Measurements from ENCODE around the gene FKBP1B. TPM values are rescaled to one million over a fixed set of nuclear protein-coding genes. Genes with fewer than 3 reads are reported as not detected.

The FKBP1B gene
- polyA plus RNA-seq, 2 of the 4 experiments (the other 2 are of a cell fraction) = 8.5 to 16.1 TPM

DNA sequence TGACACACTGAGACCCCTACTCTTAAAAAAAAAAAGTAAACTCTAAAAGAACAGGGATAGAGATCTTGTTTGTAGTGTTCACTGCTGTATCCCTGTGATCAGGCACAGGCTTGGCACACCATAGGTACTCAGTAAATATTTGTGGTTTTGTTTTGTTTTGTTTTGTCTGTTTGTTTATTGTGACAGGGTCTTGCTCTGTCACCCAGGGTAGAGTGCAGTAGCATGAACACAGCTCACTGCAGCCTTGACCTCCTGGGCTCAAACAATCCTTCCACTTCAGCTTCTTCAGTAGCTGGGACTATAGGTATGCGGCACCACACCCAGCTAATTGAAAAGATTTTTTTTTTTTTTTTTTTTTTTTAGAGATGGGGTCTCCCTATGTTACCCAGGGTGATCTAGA, 3.4 kb downstream of the FKBP1B start:
- Histone ChIP-seq H3K9me3 (no peaks in the 10 kb centered on the region), H3K4me2 (no peak overlapping the region), H3K27ac (no peak overlapping the region), H3K4me3 (no peak overlapping the region), H3K4me1 (peaks cover 11% of the 10 kb centered on the region)
- FAIRE-seq = no peak
- DNase-seq (ENCODE audit: low read depth in 1 of 2, low spot score in 1 of 2) = no peak
- WGBS (ENCODE audit: missing lambda C conversion rate) = 94% methylated on average over 1 of the region's 1 CpG
- ATAC-seq = no peak
- no peak for TF ChIP-seq MAZ (IDR thresholded peaks at IDR 0.05; ENCODE audit: borderline replicate concordance, low read depth, low read length)
- no peak for TF ChIP-seq CEBPB (IDR thresholded peaks at IDR 0.05)
- no peak for TF ChIP-seq PHF8 (IDR thresholded peaks at IDR 0.05; ENCODE audit: borderline replicate concordance, low read depth)
- TF ChIP-seq RARB (CRISPR knock-in tag; IDR thresholded peaks at IDR 0.05) = no peak
- ChIA-PET CTCF (interaction anchor here (3.1 to 5.2 kb wide), 4 partner anchors 7 to 126 kb away, joined by 15 to 30 read pairs (median 16); partner anchors contain the start of genes ATAD2B and TP53I3), POLR2A (interaction anchor here (0.6 kb wide), 1 partner anchor 668 kb away, joined by 3 read pairs; the partner anchor contains the start of gene KLHL29)

- no peak overlapping the region for H3K27ac ChIP-seq
- no peak overlapping the region for H3K4me3 ChIP-seq
- FAIRE-seq (no peak), DNase-seq (ENCODE audit: low read depth in 1 of 2, low spot score in 1 of 2) (no peak), ATAC-seq (no peak)
- TF ChIP-seq SREBF2 (IDR thresholded peaks at IDR 0.05) = no peak
- no peak for TF ChIP-seq PBX3 (IDR thresholded peaks at IDR 0.05)
- TF ChIP-seq CHD4 (IDR thresholded peaks at IDR 0.05; ENCODE audit: borderline replicate concordance) = no peak
- TF ChIP-seq, protein P1, sequence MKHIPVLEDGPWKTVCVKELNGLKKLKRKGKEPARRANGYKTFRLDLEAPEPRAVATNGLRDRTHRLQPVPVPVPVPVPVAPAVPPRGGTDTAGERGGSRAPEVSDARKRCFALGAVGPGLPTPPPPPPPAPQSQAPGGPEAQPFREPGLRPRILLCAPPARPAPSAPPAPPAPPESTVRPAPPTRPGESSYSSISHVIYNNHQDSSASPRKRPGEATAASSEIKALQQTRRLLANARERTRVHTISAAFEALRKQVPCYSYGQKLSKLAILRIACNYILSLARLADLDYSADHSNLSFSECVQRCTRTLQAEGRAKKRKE (CRISPR knock-in tag; IDR thresholded peaks at IDR 0.05; ENCODE audit: low read depth) = no peak
- no peak for TF ChIP-seq ZFP36 (IDR thresholded peaks at IDR 0.05; ENCODE audit: borderline replicate concordance, partially characterized antibody)
- no peak for TF ChIP-seq KDM1A (IDR thresholded peaks at IDR 0.05; ENCODE audit: low read depth)
- no peak for TF ChIP-seq POLR2A (IDR thresholded peaks at IDR 0.05; ENCODE audit: low read length)
- TF ChIP-seq HOXB5 (CRISPR knock-in tag; IDR thresholded peaks at IDR 0.05) = no peak
- TF ChIP-seq, protein P2, sequence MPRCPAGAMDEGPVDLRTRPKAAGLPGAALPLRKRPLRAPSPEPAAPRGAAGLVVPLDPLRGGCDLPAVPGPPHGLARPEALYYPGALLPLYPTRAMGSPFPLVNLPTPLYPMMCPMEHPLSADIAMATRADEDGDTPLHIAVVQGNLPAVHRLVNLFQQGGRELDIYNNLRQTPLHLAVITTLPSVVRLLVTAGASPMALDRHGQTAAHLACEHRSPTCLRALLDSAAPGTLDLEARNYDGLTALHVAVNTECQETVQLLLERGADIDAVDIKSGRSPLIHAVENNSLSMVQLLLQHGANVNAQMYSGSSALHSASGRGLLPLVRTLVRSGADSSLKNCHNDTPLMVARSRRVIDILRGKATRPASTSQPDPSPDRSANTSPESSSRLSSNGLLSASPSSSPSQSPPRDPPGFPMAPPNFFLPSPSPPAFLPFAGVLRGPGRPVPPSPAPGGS (IDR thresholded peaks at IDR 0.05) = no peak
- TF ChIP-seq RFX5 (IDR thresholded peaks at IDR 0.05) = no peak
- TF ChIP-seq CHD2 (IDR thresholded peaks at IDR 0.05; ENCODE audit: low read length, partially characterized antibody) = no peak
- no peak for TF ChIP-seq BHLHE40 (IDR thresholded peaks at IDR 0.05; ENCODE audit: low read depth, low read length)
- no peak for TF ChIP-seq HDAC2 (IDR thresholded peaks at IDR 0.05)
- TF ChIP-seq FOSB (CRISPR knock-in tag; IDR thresholded peaks at IDR 0.05) = no peak
- TF ChIP-seq HOXB13 (CRISPR knock-in tag; IDR thresholded peaks at IDR 0.05; ENCODE audit: low read depth) = no peak
- no peak for TF ChIP-seq ZSCAN20 (CRISPR knock-in tag; IDR thresholded peaks at IDR 0.05)
- TF ChIP-seq FOSL2 (IDR thresholded peaks at IDR 0.05) = no peak
- no peak for TF ChIP-seq FOSL2 (CRISPR knock-in tag; IDR thresholded peaks at IDR 0.05)
- TF ChIP-seq NPAS2 (CRISPR knock-in tag; IDR thresholded peaks at IDR 0.05; ENCODE audit: borderline replicate concordance) = no peak
- no peak for TF ChIP-seq JUN (IDR thresholded peaks at IDR 0.05)
- no peak for TF ChIP-seq TP53 (CRISPR knock-in tag; IDR thresholded peaks at IDR 0.05)
- H3K4me1 ChIP-seq = peaks cover 10% of the 10 kb centered on the region; the same call in 1 of the 3 replicates
- CTCF ChIA-PET = interaction anchor here (0.5 to 4.5 kb wide), 4 partner anchors 11 to 285 kb away, joined by 3 to 15 read pairs (median 4); partner anchors contain the start of gene TP53I3
- POLR2A ChIA-PET = interaction anchor here (0.6 to 1.1 kb wide), 2 partner anchors 12 to 29 kb away, joined by 3 to 4 read pairs; no protein-coding TSS in a partner anchor
- no peaks in the 10 kb centered on the region for H3K9me3 ChIP-seq
- no peak overlapping the region for H3K4me2 ChIP-seq
- WGBS (ENCODE audit: missing lambda C conversion rate) = 69% methylated on average over 8 of the region's 8 CpGs
These were observed 4.9 kb downstream of the FKBP1B start for GRCh38 chr2:24054366-24055010.

Data from A549 (cell line).